ENCODE measurements around the gene DPY19L1.
A peak's percentile ranks its signal among the peaks of the same experiment; 100 is the strongest.
"Not testable (repeated sequence)": the region's sequence is repeated elsewhere in the genome, so short reads cannot be mapped to it uniquely, and the experiment has no call there.

The DPY19L1 gene

DNA sequence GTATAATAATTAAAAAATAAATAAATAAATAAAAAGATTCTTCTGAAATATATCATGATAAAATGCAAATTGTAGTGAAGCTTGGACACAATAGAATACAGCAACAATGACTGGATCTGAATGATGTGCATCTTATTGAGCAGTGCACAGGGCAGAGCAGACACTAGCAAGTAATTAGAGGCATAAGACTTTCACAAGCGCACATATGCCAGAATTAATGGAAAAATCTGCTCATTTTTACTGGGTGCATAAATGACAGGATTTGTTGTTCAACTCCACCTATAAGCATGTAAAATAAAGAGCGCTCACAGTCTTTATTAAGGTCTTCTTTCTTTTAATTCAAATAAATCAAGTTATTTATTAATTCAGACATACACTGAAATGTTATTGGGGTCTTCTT is 125.0 kb downstream of the DPY19L1 start:
- DNase-seq (ENCODE audit: low spot score): no peak
- in situ Hi-C loops (cut with MboI; ENCODE audit: low pct_unique_long_range_greater_than_20kb, low sequenced_read_pairs, unreplicated experiment): no loop called here
- TF ChIP-seq, protein P1, sequence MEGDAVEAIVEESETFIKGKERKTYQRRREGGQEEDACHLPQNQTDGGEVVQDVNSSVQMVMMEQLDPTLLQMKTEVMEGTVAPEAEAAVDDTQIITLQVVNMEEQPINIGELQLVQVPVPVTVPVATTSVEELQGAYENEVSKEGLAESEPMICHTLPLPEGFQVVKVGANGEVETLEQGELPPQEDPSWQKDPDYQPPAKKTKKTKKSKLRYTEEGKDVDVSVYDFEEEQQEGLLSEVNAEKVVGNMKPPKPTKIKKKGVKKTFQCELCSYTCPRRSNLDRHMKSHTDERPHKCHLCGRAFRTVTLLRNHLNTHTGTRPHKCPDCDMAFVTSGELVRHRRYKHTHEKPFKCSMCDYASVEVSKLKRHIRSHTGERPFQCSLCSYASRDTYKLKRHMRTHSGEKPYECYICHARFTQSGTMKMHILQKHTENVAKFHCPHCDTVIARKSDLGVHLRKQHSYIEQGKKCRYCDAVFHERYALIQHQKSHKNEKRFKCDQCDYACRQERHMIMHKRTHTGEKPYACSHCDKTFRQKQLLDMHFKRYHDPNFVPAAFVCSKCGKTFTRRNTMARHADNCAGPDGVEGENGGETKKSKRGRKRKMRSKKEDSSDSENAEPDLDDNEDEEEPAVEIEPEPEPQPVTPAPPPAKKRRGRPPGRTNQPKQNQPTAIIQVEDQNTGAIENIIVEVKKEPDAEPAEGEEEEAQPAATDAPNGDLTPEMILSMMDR (IDR thresholded peaks at IDR 0.05; ENCODE audit: extremely low read depth, insufficient read depth, missing control alignments): no peak

DNA sequence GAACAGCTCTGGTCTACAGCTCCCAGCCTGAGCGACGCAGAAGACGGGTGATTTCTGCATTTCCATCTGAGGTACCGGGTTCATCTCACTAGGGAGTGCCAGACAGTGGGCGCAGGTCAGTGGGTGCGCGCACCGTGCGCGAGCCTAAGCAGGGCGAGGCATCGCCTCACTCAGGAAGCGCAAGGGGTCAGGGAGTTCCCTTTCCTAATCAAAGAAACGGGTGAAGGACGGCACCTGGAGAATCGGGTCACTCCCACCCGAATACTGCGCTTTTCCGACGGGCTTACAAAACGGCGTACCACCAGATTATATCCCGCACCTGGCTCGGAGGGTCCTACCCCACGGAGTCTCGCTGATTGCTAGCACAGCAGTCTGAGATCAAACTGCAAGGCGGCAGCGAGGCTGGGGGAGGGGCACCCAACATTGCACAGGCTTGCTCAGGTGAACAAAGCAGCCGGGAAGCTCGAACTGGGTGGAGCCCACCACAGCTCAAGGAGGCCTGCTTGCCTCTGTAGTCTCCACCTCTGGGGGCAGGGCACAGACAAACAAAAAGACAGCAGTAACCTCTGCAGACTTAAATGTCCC is 130.9 kb downstream of the DPY19L1 start:
- in situ Hi-C loops (cut with MboI; ENCODE audit: low pct_unique_long_range_greater_than_20kb, low sequenced_read_pairs, unreplicated experiment); DNase-seq (ENCODE audit: low spot score): not testable (repeated sequence)

DNA sequence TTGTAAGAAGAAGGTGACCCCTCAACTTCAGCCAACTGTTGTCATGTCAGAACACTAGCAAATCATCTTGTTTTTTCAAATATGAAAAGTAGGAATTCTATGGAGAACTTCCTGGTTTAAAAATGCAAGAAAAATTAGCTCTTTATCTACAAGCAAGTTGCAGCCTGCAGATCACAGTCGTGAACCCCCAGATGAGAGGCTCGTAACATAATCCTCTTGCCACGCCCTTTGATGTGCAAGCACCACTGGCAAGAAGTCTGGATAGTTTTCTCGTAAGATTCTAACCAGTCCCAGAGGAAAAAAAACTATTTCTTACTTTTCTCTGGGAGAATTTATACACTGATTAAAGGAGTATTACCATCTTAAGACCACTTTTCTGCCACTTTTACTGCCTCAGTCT is 132.3 kb downstream of the DPY19L1 start:
- in situ Hi-C loops (cut with MboI; ENCODE audit: low pct_unique_long_range_greater_than_20kb, low sequenced_read_pairs, unreplicated experiment): no loop called here
- no peak for DNase-seq (ENCODE audit: low spot score)
- TF ChIP-seq, protein P1 (IDR thresholded peaks at IDR 0.05; ENCODE audit: extremely low read depth, insufficient read depth, missing control alignments): no peak

DNA sequence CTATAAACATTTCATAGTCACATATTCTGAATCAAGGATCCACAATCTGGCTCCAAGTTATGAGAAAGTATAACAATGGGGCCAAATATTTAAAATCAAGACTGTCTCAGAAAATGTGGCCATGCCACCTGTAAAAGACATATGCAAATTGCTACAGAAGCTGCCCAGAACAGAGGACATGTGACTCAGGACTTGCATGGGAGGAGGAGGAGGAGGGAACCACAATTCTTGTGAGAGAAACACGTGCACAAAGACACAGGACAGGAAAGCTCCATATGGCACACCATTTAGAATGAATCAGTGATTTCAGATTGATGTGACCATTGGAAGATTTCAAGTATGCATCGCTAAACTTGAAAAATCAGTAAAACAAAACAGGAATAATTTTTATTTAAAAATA is 133.4 kb downstream of the DPY19L1 start:
- DNase-seq (ENCODE audit: low spot score); in situ Hi-C loops (cut with MboI; ENCODE audit: low pct_unique_long_range_greater_than_20kb, low sequenced_read_pairs, unreplicated experiment): not testable (repeated sequence)

DNA sequence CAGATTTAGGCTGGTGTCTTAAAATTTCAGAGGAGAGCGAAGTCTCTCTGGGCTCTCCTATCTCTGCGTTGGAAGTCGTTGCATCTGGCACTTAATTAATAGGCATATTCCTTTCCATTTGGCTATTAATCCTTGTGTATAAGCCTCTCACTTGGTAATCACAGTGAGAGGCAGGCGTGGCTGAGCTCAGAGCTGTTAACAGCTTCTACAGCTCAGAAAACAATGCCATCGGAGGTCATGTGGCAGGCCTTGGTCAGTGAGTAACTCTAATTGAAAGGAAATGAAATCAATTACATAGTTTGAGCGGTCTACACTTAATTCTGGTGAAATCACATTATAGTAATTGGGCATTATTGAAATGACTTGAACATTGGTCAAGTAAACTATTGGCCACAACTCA is 135.1 kb downstream of the DPY19L1 start:
- in situ Hi-C loops (cut with MboI; ENCODE audit: low pct_unique_long_range_greater_than_20kb, low sequenced_read_pairs, unreplicated experiment): no loop called here
- no peak for DNase-seq (ENCODE audit: low spot score)
- TF ChIP-seq, protein P1 (IDR thresholded peaks at IDR 0.05; ENCODE audit: extremely low read depth, insufficient read depth, missing control alignments): no peak

DNA sequence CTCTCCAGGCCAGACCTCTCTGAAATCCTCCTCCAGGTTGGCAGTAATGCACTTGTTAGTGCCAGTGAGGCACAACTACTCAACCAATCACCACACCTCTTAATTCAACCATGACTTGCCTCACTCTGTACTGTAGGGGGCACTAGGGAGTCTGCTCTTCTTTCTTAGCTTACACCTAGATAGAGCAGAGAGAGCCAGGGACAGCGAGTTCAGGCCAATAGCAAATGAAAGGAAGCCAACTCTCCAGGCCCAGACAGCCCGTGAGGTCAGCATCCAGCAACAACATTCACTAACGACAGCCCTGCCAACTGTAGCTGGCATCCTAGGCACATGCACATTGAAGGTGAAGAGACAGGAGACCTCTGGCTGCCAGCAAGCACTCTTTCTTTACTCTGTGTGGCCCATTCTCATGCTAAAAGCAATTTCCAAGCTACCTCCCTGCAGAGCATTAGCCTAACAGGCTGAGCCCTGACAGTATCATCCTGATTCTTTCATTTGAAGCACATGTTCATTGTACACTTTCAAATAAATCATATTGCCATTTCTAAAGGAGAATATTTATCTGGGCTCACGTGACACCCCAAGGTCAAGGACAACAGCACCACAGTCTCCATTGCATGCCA is 136.3 kb downstream of the DPY19L1 start:
- peak; percentile 60 for DNase-seq (ENCODE audit: low spot score)
- TF ChIP-seq, protein P1 (IDR thresholded peaks at IDR 0.05; ENCODE audit: extremely low read depth, insufficient read depth, missing control alignments): peak; percentile 53
- in situ Hi-C loops (cut with MboI; ENCODE audit: low pct_unique_long_range_greater_than_20kb, low sequenced_read_pairs, unreplicated experiment): no loop called here

DNA sequence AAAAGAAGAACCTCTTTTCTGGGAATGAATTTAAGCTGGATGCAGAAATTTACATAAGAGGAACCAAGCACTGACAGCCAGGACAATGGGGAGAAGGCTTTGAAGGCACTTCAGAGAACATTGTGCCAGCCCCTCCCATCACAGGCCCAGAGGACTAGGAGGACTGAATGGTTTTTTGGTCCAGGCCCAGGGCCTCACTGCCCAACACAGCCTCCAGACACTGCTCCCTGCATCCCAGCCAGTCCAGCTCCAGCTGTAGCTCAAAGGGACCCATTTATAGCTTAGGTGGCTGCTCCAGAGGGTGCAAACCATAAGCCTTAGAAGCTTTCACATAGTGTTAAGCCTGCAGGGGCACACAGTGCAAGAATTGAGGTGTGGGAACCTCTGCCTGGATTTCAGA is 142.1 kb downstream of the DPY19L1 start:
- in situ Hi-C loops (cut with MboI; ENCODE audit: low pct_unique_long_range_greater_than_20kb, low sequenced_read_pairs, unreplicated experiment): no loop called here
- TF ChIP-seq, protein P1 (IDR thresholded peaks at IDR 0.05; ENCODE audit: extremely low read depth, insufficient read depth, missing control alignments): no peak
- DNase-seq (ENCODE audit: low spot score): no peak

DNA sequence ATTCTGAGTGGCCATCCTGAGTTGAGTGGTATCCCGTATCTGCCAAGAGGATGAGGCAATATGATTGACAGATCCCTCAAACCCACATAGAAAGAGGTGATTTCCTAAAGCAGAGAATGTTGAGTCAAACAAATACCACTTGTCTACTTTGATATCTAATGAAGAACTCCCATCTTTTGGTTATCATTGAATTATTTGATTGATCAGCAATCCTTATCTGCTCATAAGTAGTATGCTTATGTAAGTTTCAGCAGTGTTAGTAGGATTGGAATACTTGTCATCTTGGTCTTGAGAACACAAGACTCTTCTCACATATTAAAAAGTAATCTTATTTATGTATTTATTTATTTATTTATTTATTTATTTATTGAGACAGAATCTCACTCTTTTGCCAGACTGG is 147.3 kb downstream of the DPY19L1 start:
- TF ChIP-seq, protein P1 (IDR thresholded peaks at IDR 0.05; ENCODE audit: extremely low read depth, insufficient read depth, missing control alignments): no peak
- DNase-seq (ENCODE audit: low spot score): no peak
- in situ Hi-C loops (cut with MboI; ENCODE audit: low pct_unique_long_range_greater_than_20kb, low sequenced_read_pairs, unreplicated experiment): no loop called here

Measured in GM13977 (cell line).